Urothelium cell line (cell line): Measurements from ENCODE around the gene PHRF1.

ENCODE experiments used
- DNase-seq: peaks from one replicate; pipeline ENCODE4 v3.0.0; 2011; ENCODE audit warnings: low spot score, mixed read lengths
- FAIRE-seq: peaks from 2 replicates; lab custom pipeline; 2011; peaks lifted over from hg19 to GRCh38; lab: Jason Lieb, UNC

The PHRF1 gene

GRCh38 chr11:557328-558132, 18.7 kb upstream of the PHRF1 start:
- FAIRE-seq (no peak), DNase-seq (no peak)

- FAIRE-seq (no peak), DNase-seq (no peak)
Measured at GRCh38 chr11:558503-558902, 17.8 kb upstream of the PHRF1 start.

DNA sequence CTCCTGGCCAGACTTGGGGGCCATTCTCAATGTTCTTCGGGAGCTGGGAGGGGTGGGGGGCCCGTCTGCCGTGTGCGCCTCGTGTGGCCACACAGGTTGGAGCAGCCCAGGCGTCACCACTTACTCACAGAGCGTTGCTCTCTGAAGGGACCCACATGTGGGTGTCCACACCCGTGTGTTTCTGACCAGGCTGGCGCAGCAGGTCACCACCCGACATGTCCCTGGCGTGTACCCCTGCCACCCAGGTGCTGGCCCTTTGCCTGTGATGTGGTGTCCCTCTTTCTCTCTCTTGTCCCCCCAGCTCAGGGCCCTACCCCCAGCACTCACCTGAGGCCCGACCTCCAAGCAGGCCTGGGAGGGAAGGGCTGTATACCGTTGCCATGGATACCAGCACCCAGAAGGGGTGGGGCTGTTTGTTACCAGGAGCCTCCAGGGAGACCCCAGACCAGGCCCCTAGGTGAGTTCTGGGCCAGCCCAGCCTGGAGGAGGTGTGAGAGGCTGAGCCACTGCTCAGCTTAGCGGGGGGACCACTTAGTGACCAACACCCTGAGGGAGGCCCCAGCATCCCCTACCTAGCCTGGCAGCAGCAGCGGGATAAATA, 17.1 kb upstream of the PHRF1 start:
- DNase-seq (no peak), FAIRE-seq (no peak)

GRCh38 chr11:559712-560304, 16.5 kb upstream of the PHRF1 start:
- DNase-seq: no peak
- no peak for FAIRE-seq

- peak; percentile 95 for DNase-seq
- no peak for FAIRE-seq
Measured at GRCh38 chr11:560305-561147, 15.7 kb upstream of the PHRF1 start, which contains the start of the genes LMNTD2 and RASSF7. Gene LMNTD2, minus strand, starts transcription at chr11:560738. Its CDS starts 22 bp downstream, at chr11:560716. Gene RASSF7, plus strand, starts transcription at chr11:560970. Its CDS starts 799 bp downstream, at chr11:561769.

- DNase-seq: peak; percentile 57
- no peak for FAIRE-seq
Measured at GRCh38 chr11:561148-562003, 14.9 kb upstream of the PHRF1 start.

GRCh38 chr11:562046-562645, 14.1 kb upstream of the PHRF1 start:
- DNase-seq (no peak), FAIRE-seq (no peak)

DNA sequence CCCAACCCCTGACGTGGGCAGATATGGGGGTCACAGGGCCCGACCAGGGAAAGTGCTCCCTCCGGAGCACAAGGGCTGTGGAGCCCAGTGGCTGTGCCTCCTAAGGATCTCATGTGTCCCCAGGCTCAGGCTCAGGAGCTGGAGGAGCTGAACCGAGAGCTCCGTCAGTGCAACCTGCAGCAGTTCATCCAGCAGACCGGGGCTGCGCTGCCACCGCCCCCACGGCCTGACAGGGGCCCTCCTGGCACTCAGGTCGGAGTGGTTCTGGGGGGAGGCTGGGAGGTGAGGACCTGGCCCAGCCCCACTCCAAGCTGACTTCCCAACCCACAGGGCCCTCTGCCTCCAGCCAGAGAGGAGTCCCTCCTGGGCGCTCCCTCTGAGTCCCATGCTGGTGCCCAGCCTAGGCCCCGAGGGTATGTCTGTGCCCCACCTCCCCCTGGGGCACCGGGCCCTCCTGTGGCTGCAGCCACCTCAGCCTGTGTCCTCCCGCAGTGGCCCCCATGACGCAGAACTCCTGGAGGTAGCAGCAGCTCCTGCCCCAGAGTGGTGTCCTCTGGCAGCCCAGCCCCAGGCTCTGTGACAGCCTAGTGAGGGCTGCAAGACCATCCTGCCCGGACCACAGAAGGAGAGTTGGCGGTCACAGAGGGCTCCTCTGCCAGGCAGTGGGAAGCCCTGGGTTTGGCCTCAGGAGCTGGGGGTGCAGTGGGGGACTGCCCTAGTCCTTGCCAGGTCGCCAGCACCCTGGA, 13.0 kb upstream of the PHRF1 start:
- DNase-seq: no peak
- FAIRE-seq: no peak

GRCh38 chr11:563812-564578, 12.3 kb upstream of the PHRF1 start:
- DNase-seq (no peak), FAIRE-seq (no peak)

DNA sequence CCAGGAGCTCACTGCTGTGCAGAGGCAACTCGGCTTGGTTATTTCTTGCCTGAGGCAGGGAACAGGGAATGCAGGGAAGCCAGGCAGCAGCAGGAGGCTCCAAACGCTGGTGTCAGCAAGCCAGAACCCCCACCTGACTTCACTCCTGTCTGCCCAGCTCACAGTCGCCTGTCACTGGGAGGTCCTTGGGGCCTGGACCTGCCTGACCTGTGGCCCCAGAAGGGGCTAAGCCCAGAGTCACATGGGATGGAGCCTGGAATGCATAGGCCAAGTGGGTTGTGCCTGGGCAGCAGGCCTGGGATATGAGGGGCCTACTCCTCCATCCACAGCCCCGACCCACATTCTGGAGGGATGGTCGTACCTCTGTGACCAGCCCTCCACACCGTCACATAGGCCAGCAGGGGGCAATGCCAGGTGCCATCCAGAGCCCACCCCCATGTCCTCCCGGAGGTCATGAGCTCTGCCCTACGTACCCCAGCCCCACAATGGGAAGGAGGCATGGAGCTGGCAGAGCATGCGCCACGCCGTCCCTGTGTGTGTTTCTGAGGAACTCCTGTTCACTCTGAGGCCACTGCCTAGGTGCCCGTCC, 10.3 kb upstream of the PHRF1 start:
- DNase-seq (no peak), FAIRE-seq (no peak)

DNA sequence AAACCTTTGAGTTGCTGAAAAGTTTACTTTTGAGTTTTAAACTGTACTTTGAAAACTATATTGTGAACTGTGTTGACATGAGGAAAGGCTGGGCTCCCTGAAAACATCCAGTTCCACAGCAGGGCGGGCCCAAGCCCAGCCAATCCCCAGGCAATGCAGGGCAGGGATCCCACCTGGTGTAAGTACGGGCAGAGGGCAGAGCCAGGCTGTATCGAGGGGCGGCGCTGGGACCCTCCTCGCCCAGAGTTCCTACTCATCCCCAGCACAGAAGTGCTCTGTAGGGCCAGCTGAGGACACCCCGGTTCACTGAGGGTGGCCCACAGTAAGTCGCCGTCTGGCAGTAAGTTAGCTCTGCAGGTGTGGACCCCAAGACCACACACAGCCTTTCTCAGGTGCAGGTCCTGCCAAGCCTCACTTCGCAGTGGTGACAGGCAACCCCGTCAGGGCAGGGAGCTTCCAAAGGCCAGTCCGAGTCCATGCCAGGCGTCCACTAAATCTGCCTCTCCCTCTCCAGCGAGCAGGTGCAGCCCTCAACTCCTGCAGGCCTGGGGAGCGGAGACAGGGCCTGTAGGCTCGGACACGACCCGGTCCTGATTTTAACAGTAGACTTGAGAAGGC, 9.2 kb upstream of the PHRF1 start:
- FAIRE-seq: no peak
- no peak for DNase-seq

- no peak for DNase-seq
- FAIRE-seq: no peak
Measured at GRCh38 chr11:567629-568292, 8.5 kb upstream of the PHRF1 start.

DNA sequence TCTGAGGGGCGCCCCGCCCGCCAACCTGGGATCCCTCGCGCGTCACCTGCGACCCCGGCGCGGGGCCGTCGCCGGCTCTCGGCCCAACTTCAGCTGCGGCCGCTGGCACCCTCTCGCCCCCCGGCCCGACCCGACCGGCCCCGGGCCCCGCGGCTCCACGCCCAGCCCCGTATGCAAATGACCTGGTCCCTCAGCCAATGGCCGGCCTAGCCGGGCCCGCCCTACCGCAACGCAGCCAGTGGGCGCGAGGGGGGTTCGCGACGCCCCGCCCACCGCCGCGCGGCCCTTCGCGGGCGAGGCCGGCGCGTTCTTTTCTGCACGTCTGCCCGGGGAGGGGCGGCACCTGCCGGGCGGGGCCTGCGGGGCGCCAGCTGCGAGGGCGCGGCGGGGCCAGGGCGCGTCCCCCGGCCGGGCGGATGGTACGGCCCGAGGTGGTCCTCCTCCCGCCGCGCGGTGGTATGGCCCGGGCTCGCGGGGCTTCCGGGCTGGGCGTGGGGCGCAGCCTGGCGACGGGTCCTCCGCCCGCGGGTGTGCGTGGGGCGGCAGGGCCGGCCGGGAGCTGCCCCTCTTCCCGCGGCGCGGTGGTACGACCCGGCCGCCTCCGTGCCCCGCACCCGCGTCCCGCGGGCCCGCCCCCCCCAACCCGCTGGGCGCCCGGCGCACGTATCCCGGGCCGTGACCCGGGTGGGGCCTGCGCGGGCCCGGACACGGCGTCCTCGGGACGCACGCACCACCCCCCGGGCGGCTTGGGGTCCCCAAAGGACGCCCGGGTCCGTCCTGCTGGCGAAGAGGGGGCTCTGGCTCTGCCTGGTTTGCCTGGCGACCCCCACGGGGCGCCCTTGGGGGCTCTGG, 7.7 kb upstream of the PHRF1 start:
- FAIRE-seq (no peak), DNase-seq (peak; percentile 94)

DNA sequence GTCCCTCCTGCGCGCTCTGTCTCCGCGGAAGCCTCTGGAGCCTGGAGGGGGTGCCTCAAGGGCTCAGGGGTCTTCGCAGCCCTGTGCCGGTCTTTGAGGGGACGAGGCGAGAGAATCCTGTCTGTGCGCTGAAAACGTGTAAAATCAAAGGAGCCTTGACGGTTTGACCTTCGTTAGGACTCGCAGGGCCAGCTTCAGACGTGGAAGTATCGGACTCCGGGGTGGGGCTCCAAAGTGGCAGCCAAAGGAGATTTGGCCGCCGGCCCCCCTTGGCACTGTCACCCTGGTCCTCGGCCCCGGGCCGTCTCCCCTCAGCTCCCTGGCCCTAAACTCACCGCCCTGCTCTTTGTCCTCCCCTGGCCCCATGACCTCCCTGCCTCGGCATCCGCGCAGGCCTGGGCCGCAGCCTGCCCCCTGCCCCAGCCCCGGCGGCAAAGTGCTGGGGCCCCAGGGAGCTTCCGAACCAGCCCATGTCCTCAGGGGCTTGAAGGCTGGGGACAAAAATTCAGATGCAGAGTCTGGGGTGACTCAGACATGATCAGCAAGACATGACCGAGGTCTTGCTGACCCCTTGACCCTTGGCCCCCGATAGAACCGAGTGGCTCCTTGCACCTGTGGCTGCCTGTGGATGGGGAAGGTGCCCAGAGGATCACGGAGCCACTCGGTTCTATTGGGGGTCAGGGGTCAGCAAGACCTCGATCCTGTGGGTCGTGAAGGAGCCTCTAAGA, 6.9 kb upstream of the PHRF1 start:
- FAIRE-seq (no peak), DNase-seq (no peak)

- FAIRE-seq (no peak), DNase-seq (no peak)
Measured at GRCh38 chr11:571802-572185, 4.5 kb upstream of the PHRF1 start.
